ENCODE data around the gene HBM.
A peak's percentile ranks its signal among the peaks of the same experiment; 100 is the strongest.
"Not testable (repeated sequence)": the region's sequence is repeated elsewhere in the genome, so short reads cannot be mapped to it uniquely, and the experiment has no call there.

Gene HBM

GRCh38 chr16:149024-149660 is 16.6 kb upstream of the HBM start:
- Histone ChIP-seq H3K9me3 (no peaks in the 10 kb centered on the region), H3K36me3 (no peaks in the 10 kb centered on the region), H3K4me1 (peaks cover 0 to under 1% (median under 1%) of the 10 kb centered on the region in 4 donors), H3K4me3 (no peak overlapping the region), H3K27ac (no peak overlapping the region), H3K27me3 (peaks cover 0 to 28% of the 10 kb centered on the region in 2 donors)
- no peak for TF ChIP-seq CTCF (IDR thresholded peaks at IDR 0.05)
- DNase-seq = no peak
- intact Hi-C loops (cut with DNase I; ENCODE audit: low total_unique reads) = no loop called here

DNA sequence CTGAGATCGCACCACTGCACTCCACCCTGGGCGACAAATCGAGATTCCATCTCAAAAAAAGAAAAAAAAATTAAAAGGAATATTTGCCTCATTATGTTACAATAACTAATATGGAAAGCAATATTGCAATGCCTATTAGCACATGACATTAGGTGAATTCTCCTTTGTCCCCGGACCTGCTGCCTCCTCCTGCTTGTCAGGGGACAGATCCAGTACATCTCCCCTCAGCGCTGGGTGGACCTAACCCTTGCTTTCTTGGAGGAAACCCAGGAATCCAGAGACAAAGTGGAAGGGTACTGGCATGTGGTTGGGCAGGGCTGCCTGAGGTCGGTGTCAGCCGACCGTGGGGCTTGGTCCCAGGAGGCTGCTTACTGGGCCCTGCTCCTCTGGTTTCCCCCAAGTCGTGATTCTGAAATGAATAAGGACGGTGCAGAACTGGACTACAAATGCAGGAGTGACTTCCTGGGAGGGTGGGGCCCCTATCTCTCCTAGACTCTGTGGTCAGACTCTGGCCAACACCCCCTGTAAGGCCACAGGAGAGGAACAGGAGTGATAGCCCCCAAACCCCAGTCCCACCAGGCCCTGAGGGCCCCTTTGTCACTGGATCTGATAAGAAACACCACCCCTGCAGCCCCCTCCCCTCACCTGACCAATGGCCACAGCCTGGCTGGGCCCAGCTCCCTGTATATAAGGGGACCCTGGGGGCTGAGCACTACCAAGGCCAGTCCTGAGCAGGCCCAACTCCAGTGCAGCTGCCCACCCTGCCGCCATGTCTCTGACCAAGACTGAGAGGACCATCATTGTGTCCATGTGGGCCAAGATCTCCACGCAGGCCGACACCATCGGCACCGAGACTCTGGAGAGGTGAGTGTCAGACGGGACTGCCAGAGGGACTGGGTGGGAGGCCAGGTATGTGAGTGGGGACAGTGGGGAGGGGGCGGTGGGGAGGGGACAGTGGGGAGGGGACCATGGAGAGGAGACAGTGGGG is 13.3 kb upstream of the HBM start, which contains the start of gene HBZ:
Gene HBZ (plus strand): TSS at position 504 of the 988 bp plus-strand sequence. CDS start 266 bp downstream, at position 770.
- Histone ChIP-seq H3K36me3 (no peaks in the 10 kb centered on the region), H3K4me3 (no peak within 1 kb of the TSS), H3K27me3 (peaks cover 0 to 55% of the 10 kb centered on the region in 2 donors), H3K4me1 (peaks cover 0 to 10% (median 9%) of the 10 kb centered on the region in 4 donors), H3K9me3 (no peaks in the 10 kb centered on the region), H3K27ac (no peak within 1 kb of the TSS)
- intact Hi-C loops (cut with DNase I; ENCODE audit: low total_unique reads) = no loop called here
- no peak for DNase-seq
- TF ChIP-seq CTCF (IDR thresholded peaks at IDR 0.05) = no peak

DNA sequence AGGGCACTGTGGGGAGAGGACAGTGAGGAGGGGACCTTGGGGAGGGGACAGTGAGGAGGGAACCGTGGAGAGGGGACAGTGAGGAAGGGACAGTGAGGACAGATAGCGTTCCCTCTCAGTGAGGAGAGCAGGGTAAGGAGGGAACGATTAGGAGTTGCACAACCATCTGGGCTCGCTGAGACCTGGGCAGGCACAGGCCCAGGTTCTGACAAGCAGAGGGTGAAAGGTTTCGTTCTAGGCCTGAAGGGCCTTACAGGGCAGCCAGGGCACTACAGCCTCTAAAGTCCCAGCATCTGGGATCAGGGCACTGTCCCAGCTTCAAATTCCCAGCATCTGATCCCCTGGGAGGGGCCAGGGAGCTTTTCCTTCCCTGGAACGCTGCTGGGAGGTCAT is 12.7 kb upstream of the HBM start:
- H3K4me3 ChIP-seq = not testable (repeated sequence)

GRCh38 chr16:153550-154216 is 12.1 kb upstream of the HBM start:
- Histone ChIP-seq H3K27me3 (peaks cover 0 to 61% of the 10 kb centered on the region in 2 donors), H3K4me1 (peaks cover 0 to 10% (median 9%) of the 10 kb centered on the region in 4 donors)
- intact Hi-C loops (cut with DNase I; ENCODE audit: low total_unique reads); H3K36me3 ChIP-seq; H3K27ac ChIP-seq; H3K9me3 ChIP-seq; H3K4me3 ChIP-seq; DNase-seq: not testable (repeated sequence)

More for the DNA sequence above, 12.7 kb upstream of the HBM start:
- H3K9me3 ChIP-seq; H3K27ac ChIP-seq; intact Hi-C loops (cut with DNase I; ENCODE audit: low total_unique reads); DNase-seq; H3K36me3 ChIP-seq: not testable (repeated sequence)
- Histone ChIP-seq H3K27me3 (peaks cover 0 to 61% of the 10 kb centered on the region in 2 donors), H3K4me1 (peaks cover 0 to 10% (median 9%) of the 10 kb centered on the region in 4 donors)

GRCh38 chr16:154217-155030 is 11.4 kb upstream of the HBM start:
- intact Hi-C loops (cut with DNase I; ENCODE audit: low total_unique reads) = no loop called here
- Histone ChIP-seq H3K27me3 (peaks cover 0 to 63% of the 10 kb centered on the region in 2 donors), H3K4me1 (peaks cover 0 to 10% (median 9%) of the 10 kb centered on the region in 4 donors), H3K9me3 (no peaks in the 10 kb centered on the region), H3K27ac (no peak overlapping the region), H3K36me3 (no peaks in the 10 kb centered on the region), H3K4me3 (peak overlapping the region; percentile 31 to 47)
- no peak for TF ChIP-seq CTCF (IDR thresholded peaks at IDR 0.05)
- no peak for DNase-seq

DNA sequence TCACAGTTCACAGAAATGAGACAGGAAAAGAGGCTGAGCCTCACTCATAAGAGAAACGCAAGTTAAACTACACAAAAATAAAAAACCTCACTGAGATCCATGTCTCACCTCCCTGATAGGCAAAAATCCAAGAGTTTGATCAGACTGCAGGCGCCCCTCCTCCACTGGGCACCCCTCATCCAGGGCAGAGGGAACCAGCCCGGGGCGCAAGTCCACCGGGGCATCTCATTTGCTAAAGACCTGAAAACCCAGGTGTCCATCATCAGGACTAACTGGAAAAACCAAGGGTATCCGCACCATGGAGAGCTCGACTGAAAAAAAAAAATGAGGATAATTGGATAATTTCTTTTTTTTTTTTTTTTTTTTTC is 10.8 kb upstream of the HBM start:
- no peaks in the 10 kb centered on the region for H3K9me3 ChIP-seq
- H3K36me3 ChIP-seq = no peaks in the 10 kb centered on the region
- H3K4me3 ChIP-seq = peak overlapping the region in 1 of 2 donors; percentile 47
- intact Hi-C loops (cut with DNase I; ENCODE audit: low total_unique reads) = no loop called here
- peaks cover 0 to 63% of the 10 kb centered on the region in 2 donors for H3K27me3 ChIP-seq
- no peak overlapping the region for H3K27ac ChIP-seq
- no peak for TF ChIP-seq CTCF (IDR thresholded peaks at IDR 0.05)
- peaks cover 0 to 10% (median 9%) of the 10 kb centered on the region in 4 donors for H3K4me1 ChIP-seq
- DNase-seq = no peak

Measured in tibial artery (tissue), 4 donors.